PFSK-1 (cell line): ENCODE measurements around the gene CHRNE.

Source experiments
- FOXP2 ChIP-seq: optimal IDR thresholded peaks from 2 replicates; pipeline ENCODE3; 2011; ENCODE audit warnings: borderline replicate concordance, control low read depth, inconsistent platforms; ENCODE audit not compliant: insufficient read depth; ENCODE audit errors: extremely low read length, extremely low read depth
- POLR2AphosphoS5 ChIP-seq: IDR thresholded peaks from 2 replicates; pipeline ENCODE4 v1.6.1; 2012; ENCODE audit warnings: low read depth, mild to moderate bottlenecking, control low read depth, low read length, moderate library complexity
- SIN3A ChIP-seq: IDR thresholded peaks from 2 replicates; pipeline ENCODE4 v1.6.1; 2012; ENCODE audit warnings: mild to moderate bottlenecking, low read length, moderate library complexity, borderline replicate concordance; ENCODE audit not compliant: insufficient read depth
- TAF1 ChIP-seq: IDR thresholded peaks from 2 replicates; pipeline ENCODE4 v1.6.1; 2012; ENCODE audit warnings: low read length, control low read depth, borderline replicate concordance; ENCODE audit not compliant: insufficient read depth
- TF ChIP-seq, protein P1 (sequence below), 2 experiments: IDR thresholded peaks; 2 replicates each; pipeline versions ENCODE4 v1.6.1 to v1.8.0; 2011 to 2012; ENCODE audit warnings: low read depth in 2 of 2, low read length in 2 of 2, control low read depth in 1 of 2, inconsistent platforms in 1 of 2, mild to moderate bottlenecking in 1 of 2, moderate library complexity in 1 of 2; ENCODE audit not compliant: insufficient read depth in 1 of 2

The CHRNE gene

GRCh38 chr17:4891411-4892410 lies 11.2 kb downstream of the CHRNE start:
- TF ChIP-seq SIN3A: no peak
- TF ChIP-seq FOXP2: no peak
- TF ChIP-seq TAF1: no peak

GRCh38 chr17:4887581-4887980 lies 15.3 kb downstream of the CHRNE start:
- no peak for TF ChIP-seq FOXP2

GRCh38 chr17:4886830-4887229 lies 16.1 kb downstream of the CHRNE start:
- TF ChIP-seq, protein P1, sequence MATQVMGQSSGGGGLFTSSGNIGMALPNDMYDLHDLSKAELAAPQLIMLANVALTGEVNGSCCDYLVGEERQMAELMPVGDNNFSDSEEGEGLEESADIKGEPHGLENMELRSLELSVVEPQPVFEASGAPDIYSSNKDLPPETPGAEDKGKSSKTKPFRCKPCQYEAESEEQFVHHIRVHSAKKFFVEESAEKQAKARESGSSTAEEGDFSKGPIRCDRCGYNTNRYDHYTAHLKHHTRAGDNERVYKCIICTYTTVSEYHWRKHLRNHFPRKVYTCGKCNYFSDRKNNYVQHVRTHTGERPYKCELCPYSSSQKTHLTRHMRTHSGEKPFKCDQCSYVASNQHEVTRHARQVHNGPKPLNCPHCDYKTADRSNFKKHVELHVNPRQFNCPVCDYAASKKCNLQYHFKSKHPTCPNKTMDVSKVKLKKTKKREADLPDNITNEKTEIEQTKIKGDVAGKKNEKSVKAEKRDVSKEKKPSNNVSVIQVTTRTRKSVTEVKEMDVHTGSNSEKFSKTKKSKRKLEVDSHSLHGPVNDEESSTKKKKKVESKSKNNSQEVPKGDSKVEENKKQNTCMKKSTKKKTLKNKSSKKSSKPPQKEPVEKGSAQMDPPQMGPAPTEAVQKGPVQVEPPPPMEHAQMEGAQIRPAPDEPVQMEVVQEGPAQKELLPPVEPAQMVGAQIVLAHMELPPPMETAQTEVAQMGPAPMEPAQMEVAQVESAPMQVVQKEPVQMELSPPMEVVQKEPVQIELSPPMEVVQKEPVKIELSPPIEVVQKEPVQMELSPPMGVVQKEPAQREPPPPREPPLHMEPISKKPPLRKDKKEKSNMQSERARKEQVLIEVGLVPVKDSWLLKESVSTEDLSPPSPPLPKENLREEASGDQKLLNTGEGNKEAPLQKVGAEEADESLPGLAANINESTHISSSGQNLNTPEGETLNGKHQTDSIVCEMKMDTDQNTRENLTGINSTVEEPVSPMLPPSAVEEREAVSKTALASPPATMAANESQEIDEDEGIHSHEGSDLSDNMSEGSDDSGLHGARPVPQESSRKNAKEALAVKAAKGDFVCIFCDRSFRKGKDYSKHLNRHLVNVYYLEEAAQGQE (IDR thresholded peaks at IDR 0.05; ENCODE audit: insufficient read depth in 1 of 2, low read depth in 2 of 2, low read length in 2 of 2): no peak
- TF ChIP-seq FOXP2: no peak

- TF ChIP-seq SIN3A: no peak
- TF ChIP-seq FOXP2: no peak
- no peak for TF ChIP-seq POLR2AphosphoS5
- TF ChIP-seq, protein P1 (IDR thresholded peaks at IDR 0.05; ENCODE audit: insufficient read depth in 1 of 2, low read depth in 2 of 2, low read length in 2 of 2): no peak
- TF ChIP-seq TAF1: no peak
Measured at GRCh38 chr17:4884489-4884888, 18.4 kb downstream of the CHRNE start.

GRCh38 chr17:4881761-4882555 lies 20.9 kb downstream of the CHRNE start:
- TF ChIP-seq TAF1 (no peak), SIN3A (no peak), POLR2AphosphoS5 (no peak), FOXP2 (no peak)
- TF ChIP-seq, protein P1 (IDR thresholded peaks at IDR 0.05; ENCODE audit: insufficient read depth in 1 of 2, low read depth in 2 of 2, low read length in 2 of 2): no peak

DNA sequence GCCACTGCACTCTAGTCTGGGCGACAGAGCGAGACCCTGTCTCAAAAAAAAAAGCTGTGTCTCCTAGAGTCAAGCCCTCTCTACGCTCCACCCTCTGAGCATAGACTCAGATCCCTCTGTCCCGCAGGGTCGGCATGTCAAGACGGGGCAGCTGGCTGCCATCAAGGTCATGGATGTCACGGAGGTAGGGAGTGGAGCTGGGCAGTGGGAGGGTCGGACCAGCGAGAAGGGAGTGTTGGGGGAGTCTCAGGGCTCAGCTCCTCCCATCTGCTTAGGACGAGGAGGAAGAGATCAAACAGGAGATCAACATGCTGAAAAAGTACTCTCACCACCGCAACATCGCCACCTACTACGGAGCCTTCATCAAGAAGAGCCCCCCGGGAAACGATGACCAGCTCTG lies 22.0 kb downstream of the CHRNE start:
- TF ChIP-seq SIN3A (no peak), TAF1 (no peak), FOXP2 (no peak), POLR2AphosphoS5 (no peak)
- TF ChIP-seq, protein P1 (IDR thresholded peaks at IDR 0.05; ENCODE audit: insufficient read depth in 1 of 2, low read depth in 2 of 2, low read length in 2 of 2): no peak
